GM19238 (cell line): ENCODE data around the gene MOV10.
"Not testable (repeated sequence)": the region's sequence is repeated elsewhere in the genome, so short reads cannot be mapped to it uniquely, and the experiment has no call there.

Source experiments
- DNase-seq: peaks from one replicate; pipeline ENCODE4 v3.0.0; 2011; ENCODE audit warnings: low spot score; ENCODE audit not compliant: insufficient read length

Gene MOV10

DNA sequence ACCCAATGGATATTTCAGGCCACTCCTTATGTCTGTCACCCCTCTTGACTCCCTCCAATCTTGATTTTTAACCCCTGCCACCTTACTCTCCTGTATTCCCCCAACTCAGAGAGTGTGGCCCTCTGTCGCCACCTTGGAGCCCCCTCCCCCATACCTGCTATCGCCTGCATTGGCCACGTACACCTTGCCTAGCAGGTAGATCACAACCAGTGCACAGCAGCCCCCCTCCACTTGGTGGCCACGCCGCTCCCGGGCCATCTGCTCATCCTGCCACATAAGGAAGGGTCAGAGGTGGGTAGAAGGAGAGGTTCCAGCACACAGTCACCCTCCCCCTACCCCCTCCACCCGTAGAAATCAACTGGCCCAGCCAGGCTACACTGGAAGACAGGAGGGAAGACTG, 37.7 kb downstream of the MOV10 start:
- no peak for DNase-seq

DNA sequence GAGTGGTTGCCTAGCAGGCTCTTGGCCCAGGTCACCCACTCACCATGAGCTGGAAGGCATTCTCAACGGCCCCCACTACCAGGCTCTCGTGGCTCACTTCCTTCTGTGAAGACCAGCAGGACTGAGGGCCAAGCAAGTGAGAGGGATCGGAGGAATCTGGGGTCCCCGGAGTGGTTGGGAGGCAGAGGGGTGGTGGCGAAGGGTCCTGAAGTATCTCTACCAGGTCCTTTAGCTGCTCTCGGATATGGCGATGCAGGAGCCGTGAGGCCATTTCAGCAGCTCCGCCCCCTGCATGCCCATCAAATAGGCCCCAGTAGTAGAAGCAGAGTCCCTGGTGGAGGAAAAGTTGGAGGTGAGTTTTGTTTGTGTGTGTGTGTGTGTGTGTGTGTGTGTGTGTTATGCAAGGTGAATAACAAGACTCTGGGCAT, 38.3 kb downstream of the MOV10 start:
- no peak for DNase-seq

DNA sequence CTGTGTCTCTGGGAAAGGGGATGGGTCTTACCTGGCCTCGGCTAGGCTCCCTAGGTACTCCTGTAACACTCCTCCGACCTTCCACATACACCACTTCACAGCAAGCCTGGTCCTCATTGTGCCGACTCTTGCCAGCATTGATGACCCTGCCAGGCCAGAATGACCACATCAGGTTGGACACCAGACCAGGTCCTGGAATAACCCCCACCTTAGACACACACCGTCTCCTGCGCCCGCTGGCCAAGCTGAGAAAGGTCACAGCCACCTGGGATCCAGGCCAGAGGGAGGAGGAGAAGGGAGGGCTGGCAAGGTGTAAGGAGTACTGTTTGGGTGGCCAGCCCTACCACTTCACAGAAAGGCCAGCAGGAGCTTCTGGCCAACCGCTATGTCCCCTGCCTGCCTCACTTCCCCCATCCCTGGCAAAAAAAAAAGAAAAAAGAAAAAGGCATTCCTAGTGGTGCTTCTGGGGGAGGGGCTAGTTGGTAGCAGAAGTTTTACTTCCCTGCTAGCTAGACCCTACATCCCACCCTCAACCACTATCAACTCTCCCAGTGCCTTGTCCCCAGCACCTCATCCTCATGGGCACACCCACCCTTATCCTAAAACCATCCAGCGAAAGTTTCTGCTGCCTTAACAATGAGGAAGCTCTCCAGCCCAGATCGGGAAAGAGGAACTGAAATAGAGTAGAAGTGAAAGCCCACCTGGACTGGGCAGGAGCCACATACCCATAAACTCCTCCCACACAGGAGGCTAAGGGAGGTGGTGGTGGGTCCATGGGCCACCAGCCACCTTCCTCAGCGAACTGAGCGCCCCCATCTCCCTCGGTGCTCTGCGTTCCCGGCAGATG, 39.2 kb downstream of the MOV10 start:
- peak; percentile 62 for DNase-seq

- no peak for DNase-seq
Measured at GRCh38 chr1:112714313-112715263, 40.1 kb downstream of the MOV10 start.

- DNase-seq = peak; percentile 98
Measured at GRCh38 chr1:112715264-112716053, 41.0 kb downstream of the MOV10 start, which contains the start of gene PPM1J. Gene PPM1J (minus strand): TSS chr1:112715332. CDS start chr1:112715301, 31 bp downstream.

GRCh38 chr1:112716133-112716720, 41.8 kb downstream of the MOV10 start:
- peak; percentile 76 for DNase-seq

- no peak for DNase-seq
Measured at GRCh38 chr1:112717263-112717873, 42.9 kb downstream of the MOV10 start.

- peak; percentile 75 for DNase-seq
Measured at GRCh38 chr1:112718691-112719418, 44.4 kb downstream of the MOV10 start.

DNA sequence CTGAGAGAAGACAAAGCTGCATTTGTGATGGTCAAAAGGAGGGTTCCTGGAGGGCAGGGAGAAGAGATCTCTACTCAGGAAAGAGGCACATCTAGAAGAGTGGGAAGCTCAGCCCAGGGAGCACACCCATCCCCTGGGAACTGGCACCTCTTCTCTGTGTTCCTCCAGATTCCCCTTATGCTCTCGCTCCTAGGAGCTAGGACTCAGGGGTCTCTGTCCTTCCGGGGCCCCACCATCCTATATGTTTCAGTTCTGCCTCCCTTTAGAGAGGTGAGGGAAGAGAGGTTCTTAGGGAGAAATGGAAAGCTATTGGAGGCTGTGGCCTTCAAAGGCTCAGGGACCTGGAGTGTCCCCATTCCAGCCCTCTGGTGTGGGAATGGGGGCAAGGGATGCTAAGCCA, 45.2 kb downstream of the MOV10 start:
- no peak for DNase-seq

GRCh38 chr1:112720800-112721199, 46.3 kb downstream of the MOV10 start:
- no peak for DNase-seq

DNA sequence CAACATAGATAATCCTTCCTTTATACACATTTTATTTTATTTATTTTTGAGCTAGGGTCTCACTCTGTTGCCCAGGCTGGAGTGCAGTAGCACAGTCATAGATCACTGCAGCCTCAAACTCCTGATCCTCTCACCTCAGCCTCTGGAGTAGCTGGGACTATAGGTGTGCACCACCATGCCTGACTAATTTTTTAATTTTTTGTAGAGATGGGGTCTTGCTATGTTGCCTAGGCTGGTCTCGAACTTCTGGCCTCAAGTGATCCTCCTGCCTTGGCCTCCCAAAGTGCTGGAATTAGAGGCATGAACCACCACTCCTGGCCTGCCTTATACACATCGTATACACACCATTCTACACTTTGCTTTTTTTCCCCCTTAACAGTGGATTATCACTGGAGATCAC, 46.8 kb downstream of the MOV10 start:
- not testable (repeated sequence) for DNase-seq

- no peak for DNase-seq
Measured at GRCh38 chr1:112721966-112722524, 47.6 kb downstream of the MOV10 start.

DNA sequence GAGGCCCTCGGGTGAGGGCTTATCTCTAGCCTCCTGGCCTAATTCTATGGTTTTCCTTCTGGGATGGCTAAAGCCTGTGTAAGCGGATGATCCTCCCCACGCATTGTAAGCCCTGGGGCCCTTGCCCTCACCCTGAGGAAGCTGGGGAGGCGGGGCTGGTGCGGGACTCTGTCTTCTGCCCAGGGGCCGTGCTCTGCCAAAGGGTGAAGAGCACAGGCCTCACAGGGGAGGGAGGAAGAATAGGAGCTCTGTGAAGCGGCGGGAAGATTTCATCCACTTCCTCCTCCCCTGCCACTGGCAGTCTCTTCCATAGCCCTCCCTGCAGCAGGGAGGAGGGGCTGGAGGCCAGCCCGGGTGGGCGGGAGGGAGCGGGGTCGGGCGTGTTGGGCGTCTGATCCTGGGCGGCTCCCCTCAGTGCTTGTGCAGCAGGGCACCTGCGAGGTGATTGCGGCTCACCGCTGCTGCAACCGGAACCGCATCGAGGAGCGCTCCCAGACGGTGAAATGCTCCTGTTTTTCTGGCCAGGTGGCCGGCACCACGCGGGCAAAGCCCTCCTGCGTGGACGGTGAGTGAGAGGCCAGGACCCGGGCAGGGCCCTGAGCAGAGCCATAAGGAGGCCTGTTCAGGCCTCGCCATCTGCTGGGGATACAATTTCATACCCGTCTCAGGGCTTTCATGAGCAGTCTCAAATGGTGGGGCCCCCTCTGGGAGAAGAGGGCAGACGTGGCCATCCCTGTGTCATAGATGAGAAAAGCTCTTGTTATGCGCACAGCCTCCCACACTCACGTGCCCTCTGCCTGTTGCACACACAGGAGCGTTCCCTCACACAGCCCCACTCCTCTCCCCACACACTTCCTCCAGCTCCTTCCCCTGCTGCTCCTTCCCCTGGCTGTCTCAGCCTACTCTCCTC, 48.4 kb downstream of the MOV10 start:
- no peak for DNase-seq

- DNase-seq = no peak
Measured at GRCh38 chr1:112723511-112723839, 49.0 kb downstream of the MOV10 start.

GRCh38 chr1:112724240-112724639, 49.8 kb downstream of the MOV10 start:
- DNase-seq = not testable (repeated sequence)

DNA sequence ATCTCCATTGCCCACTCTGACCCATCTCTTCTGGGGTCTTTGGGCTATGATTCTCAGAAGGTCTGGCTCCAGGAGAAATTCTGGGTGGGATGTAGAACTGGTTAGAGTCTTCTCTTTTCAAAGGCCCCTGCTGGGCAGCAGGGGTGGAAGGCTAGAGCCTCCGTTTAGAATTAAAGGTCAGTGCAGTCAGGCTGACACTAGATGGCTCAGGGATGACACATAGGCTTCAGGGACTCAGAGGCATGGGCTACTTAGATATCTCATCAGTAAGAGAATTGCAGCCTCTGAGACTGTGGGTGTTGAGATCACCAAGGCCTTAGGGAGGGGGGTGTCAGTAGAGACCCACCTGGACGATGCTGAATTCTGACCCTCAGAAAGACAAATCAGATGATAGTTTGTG, 53.3 kb downstream of the MOV10 start:
- no peak for DNase-seq

- DNase-seq = not testable (repeated sequence)
Measured at GRCh38 chr1:112728306-112728971, 54.0 kb downstream of the MOV10 start.

- DNase-seq = not testable (repeated sequence)
Measured at GRCh38 chr1:112729011-112729410, 54.6 kb downstream of the MOV10 start.
